GM19455 (cell line): ENCODE measurements around the gene NGFR.
A peak's percentile ranks its signal among the peaks of the same experiment; 100 is the strongest.

Source experiments
- ATAC-seq: cut with Tn5 transposase; IDR thresholded peaks from one replicate; pipeline ENCODE4 v1.9.1; 2021; ENCODE audit not compliant: unreplicated experiment

The NGFR gene

DNA sequence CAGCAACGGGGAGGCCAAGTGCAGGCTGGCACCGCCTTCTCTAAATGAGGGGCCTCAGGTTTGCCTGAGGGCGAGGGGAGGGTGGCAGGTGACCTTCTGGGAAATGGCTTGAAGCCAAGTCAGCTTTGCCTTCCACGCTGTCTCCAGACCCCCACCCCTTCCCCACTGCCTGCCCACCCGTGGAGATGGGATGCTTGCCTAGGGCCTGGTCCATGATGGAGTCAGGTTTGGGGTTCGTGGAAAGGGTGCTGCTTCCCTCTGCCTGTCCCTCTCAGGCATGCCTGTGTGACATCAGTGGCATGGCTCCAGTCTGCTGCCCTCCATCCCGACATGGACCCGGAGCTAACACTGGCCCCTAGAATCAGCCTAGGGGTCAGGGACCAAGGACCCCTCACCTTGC lies 18.5 kb downstream of the NGFR start:
- ATAC-seq, result no peak

DNA sequence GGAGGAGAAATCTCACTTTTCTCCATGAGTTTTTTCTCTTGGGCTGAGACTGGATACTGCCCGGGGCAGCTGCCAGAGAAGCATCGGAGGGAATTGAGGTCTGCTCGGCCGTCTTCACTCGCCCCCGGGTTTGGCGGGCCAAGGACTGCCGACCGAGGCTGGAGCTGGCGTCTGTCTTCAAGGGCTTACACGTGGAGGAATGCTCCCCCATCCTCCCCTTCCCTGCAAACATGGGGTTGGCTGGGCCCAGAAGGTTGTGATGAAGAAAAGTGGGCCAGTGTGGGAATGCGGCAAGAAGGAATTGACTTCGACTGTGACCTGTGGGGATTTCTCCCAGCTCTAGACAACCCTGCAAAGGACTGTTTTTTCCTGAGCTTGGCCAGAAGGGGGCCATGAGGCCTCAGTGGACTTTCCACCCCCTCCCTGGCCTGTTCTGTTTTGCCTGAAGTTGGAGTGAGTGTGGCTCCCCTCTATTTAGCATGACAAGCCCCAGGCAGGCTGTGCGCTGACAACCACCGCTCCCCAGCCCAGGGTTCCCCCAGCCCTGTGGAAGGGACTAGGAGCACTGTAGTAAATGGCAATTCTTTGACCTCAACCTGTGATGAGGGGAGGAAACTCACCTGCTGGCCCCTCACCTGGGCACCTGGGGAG lies 19.1 kb downstream of the NGFR start:
- no peak for ATAC-seq

DNA sequence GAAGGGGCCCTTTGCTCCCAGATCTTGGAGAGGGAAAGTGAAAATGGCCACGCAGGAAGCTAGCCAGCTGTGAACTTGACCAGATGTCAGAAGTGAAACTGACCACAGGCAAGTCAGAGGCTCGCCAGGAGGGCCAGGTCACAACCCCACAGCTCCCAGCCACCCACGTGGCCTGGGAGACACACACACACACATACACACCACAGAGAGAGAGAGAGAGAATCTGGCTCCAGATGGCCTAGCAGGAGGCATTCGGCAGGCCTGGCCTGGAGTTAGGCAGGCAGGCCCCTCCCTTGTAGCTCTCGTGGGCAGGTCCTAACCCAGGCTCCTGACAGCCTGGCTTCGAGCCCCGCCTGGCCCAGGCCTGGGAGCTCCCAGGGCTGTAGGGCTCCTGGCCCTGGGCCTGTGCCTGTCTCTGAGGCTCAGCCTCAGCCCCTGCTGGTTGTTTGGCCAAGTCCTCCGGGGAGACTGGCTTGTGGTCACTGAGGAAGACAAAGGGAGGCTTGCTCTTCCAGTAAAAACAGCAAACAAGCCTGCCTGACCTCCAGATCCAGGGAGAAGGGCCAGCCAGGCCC lies 20.2 kb downstream of the NGFR start:
- peak; percentile 84 for ATAC-seq

DNA sequence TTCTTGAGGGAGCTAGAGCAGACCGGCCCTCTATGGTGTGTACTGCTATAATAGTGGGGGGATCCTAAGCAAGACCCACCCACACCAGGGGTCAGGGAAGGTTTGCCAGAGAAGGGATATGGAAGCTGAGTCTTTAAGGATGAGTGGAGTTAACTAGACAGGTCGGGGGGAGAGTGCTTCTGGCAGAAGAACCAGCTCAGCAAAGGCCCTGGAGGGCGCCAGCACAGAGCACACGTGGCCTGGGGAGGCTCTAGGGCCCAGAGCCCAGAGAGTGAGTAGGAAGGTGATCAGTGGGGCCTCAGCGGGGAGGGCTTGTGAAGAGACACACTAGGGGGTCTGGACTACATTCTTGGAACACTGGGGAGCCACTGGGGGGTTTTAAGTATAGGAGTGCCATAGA lies 21.1 kb downstream of the NGFR start:
- no peak for ATAC-seq

DNA sequence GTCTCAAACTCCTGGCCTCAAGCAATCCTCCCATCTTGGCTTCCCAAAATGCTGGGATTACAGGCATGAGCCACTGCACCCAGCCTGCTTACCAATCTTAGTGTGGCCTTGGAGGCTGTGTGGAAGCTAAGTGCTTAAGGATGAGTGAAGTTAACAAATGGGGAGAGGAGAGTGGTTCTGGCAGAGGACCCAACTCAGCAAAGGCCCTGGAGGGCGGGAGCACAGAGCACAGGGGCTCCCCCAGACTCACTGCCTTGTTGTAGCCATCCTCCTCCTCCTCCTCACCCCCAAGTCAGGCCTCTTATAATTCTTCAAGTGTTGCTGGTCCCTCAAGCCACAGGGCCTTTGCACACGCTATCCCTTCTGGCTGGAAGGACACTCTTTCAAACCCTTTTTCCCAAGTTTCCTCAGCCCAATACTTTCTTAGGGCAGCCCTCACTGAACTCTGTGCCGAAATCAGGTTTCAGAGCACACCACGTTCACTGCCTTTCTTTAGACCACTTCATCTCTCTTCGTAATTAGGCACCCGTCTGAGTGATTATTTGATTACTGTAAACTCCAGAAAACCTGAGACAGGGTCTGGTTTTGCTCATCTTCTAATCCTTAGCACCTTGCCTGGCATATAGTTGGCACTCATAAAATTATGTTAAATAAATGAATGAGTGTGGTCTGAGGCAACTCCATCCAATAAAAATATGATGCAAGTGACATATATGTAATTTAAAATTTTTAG lies 23.4 kb downstream of the NGFR start:
- no peak for ATAC-seq

DNA sequence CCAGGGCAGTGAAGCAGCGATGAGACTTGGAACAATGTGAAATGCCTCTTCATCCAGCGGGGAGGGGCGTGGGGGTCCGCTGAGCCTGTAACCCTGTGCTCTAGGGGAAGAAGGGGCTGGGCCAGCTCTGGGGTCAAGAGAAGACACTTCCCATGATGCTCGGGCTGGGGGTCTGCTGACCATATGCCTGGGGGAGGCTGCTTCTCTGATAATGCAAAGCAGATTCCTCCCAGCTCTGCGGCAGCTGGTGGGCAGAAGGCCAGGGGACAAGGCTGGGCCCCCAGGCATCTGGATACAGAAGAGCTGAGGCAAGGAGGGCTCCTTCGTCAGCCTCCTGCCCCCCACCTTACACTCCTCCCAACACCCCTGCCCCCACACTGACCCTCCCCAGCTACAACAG lies 24.7 kb downstream of the NGFR start:
- ATAC-seq, result no peak

DNA sequence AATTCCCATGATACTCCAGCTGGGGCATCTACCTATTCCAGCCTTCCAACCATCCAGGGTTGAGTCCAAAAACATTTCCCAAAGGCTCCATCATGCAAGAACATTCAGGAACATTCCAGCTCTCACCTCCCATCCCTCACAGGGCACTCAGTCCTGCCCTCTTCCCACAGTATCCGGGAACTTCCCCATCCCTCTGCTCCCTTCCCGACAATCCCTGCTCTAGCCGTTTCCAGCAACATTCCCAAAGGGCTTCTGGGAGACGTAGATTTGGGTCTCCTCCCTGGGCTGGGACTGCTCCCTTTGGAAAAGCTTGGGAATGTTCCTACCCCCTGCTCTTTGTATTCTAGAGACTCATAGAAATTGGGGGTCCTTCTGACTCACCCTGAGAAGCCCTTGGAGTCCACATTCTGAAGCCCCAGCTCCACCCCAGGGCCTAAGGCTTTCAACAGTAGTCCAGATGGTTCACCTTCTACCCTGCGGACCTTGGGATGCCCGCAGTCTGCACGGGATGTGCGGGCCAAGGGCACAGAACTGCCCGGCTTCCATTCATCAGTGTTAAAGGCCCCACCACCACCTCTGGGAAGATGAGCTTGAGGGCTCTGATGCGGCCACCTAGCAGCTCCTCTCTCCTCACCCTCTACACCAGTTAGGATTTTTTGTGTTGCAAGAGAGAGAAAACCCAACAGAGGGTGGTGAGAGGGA lies 25.4 kb downstream of the NGFR start:
- no peak for ATAC-seq

DNA sequence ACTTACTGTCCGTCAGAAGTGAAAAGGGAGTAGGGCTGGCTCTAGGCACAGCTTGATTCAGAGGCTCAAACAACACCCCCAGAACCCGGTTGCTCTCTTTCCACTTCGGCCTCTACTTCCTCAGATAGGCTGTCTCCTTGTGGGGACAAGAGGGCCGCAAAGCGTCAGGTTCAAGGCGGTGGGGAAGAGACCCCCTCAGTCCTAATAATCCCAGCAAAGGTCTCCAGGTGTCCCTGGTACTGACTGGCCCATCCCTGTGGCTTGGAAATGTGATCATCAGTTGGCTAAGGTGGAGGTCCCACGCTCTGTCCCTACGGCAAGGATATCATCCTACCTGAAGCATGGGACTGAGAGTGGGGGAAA lies 26.0 kb downstream of the NGFR start:
- no peak for ATAC-seq

DNA sequence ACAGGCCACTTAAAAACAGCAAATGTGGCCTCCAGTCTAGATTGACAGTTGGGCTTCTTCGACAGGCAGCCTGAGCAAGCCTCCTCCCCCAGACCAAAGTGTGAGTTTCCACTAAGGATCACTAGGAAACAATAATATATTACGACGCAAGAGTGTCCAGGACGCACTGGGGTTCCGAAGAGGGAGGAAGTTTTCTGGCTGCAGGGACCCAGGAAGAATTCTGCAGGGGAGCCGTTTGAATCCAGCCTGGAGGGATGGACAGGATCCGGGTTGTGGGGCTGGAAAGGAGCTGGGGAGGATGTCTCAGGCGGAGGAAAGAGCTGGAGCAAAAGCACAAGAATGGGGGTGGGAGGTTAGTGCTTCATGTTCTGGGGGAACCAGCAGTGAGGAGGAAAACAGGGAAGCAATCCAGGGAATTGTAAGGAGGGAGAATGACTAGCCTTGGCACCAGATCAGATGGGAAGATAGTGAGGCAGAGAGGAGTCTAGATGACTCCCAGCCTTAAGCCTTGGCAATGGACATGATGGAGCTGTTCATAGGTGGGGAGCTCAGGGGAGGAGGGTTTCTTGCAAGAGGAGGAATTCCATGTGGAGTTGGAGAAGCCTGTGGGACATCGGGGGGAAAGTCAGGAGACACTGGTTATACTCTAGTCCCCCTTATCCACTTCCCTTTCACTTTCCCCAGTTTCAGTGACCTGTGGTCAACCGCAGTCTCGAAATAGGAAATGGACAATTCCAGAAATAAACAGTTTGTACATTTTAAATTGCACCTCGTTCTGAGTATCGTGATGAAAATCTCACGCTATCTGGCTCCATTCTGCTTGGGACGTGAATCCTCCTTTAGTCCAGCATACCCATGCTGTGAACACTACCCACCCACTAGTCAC lies 26.6 kb downstream of the NGFR start:
- ATAC-seq, result no peak

DNA sequence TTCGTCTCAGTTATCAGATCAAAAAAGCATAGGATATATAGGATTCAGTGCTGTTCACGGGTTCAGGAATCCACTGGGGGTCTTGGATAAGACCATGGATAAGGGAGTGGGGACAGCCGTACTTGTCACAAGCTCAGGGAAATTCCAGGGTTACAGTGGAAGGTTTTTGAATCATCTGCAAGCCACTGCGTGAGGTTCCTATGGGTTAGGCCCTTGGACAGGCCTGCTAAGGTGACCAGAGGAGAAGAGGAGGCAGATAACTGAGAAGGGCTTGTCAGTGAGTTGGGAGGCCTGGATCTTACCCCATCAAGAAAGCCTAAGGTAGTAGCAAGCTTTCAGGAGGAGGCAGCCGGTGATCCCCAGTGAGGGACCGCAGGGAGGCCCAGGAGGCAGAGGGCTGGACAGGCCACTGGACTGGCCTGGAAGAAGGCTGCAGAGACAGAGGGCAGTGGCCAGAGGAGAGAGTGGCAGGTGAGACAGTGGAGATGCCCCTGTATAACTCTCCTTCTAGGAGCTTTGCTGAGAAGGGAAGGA lies 27.3 kb downstream of the NGFR start:
- ATAC-seq, result no peak

DNA sequence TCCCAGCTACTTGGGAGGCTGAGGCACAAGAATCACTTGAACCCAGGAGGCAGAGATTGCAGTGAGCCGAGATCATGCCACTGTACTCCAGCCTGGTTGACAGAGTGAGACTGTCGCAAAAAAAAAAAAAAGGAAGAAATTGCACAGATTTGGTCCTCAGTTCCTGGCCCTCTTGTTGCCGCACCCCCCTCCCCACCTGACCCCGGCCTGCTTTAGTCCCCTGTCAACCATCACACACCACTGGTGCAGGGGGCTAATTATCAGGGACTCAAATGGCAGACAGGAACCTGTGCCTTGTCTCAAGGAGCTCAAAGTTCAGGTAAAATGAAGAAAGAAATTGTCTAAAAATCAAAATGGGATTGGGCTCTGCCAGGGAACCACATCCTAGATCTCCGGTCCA lies 28.1 kb downstream of the NGFR start:
- no peak for ATAC-seq

DNA sequence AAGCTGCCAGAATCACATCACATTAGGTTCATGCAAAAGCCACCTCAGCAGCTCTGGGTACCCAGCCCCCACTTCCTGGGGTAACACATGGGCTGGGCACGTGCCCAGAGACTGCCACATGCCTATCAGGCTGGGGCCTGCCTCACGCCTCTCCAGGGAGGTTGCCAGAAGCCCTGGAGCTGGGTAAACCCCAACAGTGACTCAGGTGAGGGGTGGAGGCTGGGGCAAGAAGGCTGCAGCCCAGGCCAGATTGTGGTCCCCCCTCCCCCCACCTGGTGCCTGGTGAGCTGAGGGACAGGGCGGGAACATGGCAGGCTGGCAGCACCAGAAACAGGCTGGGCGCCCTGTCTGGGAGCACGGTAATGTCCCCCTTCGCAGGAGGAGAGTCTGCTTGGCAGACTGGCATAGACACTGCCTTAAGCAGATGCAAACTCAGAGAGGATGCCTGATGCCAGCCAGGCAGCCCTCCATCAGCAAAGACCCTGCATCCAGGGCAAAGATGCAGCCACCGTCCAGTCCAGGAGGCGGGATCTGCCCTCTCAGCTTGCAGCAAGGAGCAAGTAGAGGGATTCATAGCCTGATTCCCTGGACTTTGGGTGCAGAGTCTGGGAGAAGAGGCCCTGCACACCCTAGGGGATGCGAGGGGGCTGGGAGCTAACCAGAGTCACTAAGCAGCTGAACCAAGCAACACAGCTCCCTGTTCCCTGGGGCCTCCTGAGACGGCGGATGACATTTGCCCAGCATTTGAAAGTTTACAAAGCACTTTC lies 28.8 kb downstream of the NGFR start:
- no peak for ATAC-seq

DNA sequence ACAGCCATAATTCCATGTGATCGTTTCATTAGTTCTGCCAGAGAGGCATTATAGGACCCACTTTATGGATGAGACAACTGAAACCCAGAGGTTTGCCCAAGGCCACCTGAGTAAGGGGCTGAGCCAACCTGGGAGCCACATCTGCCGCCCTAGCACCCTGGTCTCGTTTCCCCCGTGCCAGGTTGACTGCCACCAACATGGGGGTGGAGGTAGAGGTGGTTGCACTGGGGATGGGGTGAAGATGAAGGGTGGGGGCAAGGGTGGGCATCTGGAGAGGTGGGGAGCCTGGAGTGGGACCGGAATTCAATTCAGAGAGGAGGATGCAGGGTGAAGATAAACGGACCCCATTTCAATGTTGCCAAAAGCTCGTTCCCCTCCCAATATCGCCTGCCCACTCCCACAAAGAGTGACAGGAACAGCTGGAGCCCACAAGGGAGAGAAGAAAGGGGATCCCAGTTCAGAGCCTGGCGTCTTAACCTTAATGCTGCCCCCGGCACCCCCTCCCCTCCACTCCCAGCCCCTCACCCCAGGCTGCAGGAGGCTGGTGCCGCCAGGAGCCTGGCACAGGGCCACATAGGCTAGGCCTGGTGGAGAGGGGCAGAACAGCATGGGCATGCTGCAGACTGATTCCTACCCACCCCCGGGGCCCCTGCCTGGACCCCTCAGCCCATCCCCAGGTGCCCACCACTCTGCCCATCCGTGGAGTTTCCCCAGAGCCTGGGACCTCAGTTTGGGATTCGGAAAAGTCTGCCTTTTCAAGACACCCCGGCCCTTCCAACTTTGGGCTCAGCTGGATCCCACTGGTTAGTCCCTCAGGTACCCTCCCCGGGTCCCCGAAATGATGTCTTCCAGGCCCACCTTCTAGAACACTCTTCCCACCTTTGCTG lies 29.6 kb downstream of the NGFR start:
- no peak for ATAC-seq

DNA sequence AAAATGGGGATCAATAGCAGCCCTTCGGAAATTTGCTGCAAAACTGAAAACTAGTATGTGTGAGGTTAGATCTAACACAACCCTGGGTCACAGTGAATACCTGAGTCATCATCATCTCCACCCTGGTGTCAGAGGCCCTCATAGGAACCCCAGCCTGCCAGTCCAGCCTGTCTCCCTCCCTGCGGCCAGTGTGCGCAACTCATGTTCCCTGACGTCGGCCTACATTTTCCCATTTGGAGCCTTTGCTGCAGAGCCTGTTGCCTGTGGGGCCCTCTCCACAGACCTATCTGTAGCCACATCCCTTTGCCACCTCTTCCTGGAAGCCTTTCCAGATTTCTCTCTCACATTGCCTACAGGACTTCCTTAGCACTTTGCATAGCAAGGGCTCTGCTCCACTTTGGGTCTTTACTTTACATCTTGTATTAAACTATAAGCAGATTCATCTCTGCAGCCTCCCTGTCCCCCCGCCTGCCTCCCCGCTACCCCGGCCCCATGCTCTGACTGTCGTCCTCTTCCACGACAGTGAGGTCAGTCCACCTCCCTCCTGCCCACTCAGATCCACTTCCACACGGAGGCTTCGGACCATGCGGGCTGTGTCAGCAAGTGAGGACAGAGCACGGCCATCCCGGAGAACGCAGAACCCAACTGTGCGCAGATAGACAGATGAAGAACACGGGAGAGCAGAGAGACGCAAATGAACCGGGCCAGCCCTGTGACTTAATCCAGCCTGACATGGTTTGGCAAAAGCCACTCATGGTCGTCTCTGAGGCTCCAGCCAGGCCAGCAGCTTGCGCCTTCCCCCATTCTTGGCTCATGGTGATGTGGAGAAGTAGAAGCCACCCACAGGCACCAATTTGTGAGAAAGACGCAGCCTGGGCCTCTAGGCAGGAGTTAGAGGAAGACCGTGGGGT lies 31.0 kb downstream of the NGFR start:
- no peak for ATAC-seq

DNA sequence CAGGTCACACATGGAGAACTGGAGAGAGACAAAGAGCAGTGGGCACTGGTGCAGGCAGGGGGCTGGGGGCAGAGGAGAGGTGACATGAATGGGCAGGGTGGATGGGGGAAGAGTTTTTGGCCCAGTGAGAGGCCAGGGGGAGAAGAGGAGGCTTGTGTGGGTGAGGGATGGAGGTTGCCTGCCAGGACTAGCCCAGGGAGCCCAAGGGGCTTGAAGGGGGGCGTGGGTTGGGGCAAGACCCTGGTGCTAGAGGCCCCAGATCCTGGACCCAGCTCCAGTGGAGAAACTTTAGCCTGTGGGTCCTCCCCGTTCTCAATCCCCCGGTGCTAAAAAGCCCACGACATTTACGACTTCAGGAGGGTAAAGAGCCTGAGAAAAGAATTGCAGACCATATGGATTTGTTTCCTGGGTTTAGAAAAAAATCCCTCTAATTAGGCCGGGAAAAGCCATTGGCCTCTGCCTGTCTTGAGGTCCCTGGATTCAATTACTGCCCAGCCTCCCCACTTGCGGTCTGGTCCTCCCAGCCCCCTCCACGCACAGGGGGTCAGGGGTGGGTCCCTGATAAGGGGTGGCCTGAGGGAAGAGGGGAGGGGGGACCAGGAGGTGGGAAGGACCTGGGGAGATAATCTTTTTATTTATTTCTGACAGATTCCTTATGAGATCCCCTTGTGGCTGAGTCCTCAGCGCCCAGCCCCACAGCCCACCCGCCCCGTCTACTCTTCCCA lies 33.0 kb downstream of the NGFR start:
- no peak for ATAC-seq

DNA sequence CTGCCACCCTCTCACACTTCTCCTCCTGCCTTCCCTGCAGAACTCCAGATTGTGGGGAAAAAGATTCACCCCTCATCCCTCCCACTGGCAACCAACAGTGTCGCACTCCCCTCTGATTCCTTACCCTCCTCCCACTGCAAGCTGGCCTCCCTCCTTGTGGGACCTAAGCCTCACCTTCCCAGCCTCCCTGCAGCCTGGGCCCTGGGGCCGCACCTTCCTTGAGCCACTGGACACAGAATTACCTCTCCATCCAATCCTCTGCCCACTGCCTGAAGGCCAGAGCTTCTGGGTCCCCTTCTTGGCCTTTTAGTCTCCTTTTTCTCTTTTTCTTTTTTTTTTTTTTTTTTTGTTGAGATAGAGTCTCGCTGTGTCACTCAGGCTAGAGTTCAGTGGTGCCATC lies 33.9 kb downstream of the NGFR start:
- ATAC-seq, result no peak

DNA sequence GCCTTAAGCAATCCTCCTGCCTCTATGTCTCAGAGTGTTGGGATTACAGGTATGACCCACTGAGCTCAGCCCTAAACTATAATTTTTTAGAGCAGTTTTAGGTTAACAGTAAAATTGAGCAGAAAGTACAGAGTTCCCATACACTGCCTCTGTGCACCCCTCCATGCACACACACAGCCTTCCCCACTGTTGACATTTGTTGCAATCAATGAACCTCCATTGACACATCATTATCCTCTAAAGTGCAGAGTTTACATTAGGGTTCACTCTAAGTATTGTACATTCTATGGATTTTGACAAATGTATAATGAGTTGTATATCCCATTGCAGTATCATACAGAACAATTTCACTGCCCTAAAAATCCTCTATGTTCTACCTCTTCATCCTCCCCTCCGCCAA lies 35.0 kb downstream of the NGFR start:
- no peak for ATAC-seq
